ENCODE data around the gene AARS2.

AARS2 gene

GRCh38 chr6:44285552-44286284 is 27.4 kb downstream of the AARS2 start:
- DNase-seq: no peak
- intact Hi-C loops (cut with DNase I): no loop called here

GRCh38 chr6:44284867-44285266 is 28.3 kb downstream of the AARS2 start:
- intact Hi-C loops (cut with DNase I): no loop called here
- no peak for DNase-seq

- DNase-seq: peak in 2 of 42 donors; percentile 16 to 41
- intact Hi-C loops (cut with DNase I): no loop called here
These were observed 29.0 kb downstream of the AARS2 start for GRCh38 chr6:44284121-44284520.

- peak in 36 of 42 donors; percentile 30 to 89 (median 66) for DNase-seq
- intact Hi-C loops (cut with DNase I): no loop called here
These were observed 34.1 kb downstream of the AARS2 start for GRCh38 chr6:44278774-44279697.

- intact Hi-C loops (cut with DNase I): no loop called here
- DNase-seq: no peak
These were observed 34.8 kb downstream of the AARS2 start for GRCh38 chr6:44278315-44278714.

- intact Hi-C loops (cut with DNase I): no loop called here
- DNase-seq: no peak
These were observed 35.4 kb downstream of the AARS2 start for GRCh38 chr6:44277763-44278162.

- no peak for DNase-seq
- intact Hi-C loops (cut with DNase I): no loop called here
These were observed 36.2 kb downstream of the AARS2 start for GRCh38 chr6:44276667-44277640.

- DNase-seq: no peak
- intact Hi-C loops (cut with DNase I): no loop called here
These were observed 37.1 kb downstream of the AARS2 start for GRCh38 chr6:44275749-44276648.

GRCh38 chr6:44275271-44275748 is 37.8 kb downstream of the AARS2 start:
- intact Hi-C loops (cut with DNase I): no loop called here
- no peak for DNase-seq

GRCh38 chr6:44273617-44274016 is 39.5 kb downstream of the AARS2 start:
- no peak for DNase-seq
- intact Hi-C loops (cut with DNase I): no loop called here

- intact Hi-C loops (cut with DNase I): no loop called here
- DNase-seq: no peak
These were observed 40.1 kb downstream of the AARS2 start for GRCh38 chr6:44272999-44273566.

- intact Hi-C loops (cut with DNase I): no loop called here
These were observed 40.6 kb downstream of the AARS2 start for GRCh38 chr6:44272529-44272928.

GRCh38 chr6:44271914-44272313 is 41.2 kb downstream of the AARS2 start:
- no peak for DNase-seq
- intact Hi-C loops (cut with DNase I): no loop called here

More at GRCh38 chr6:44272529-44272928, 40.6 kb downstream of the AARS2 start:
- DNase-seq: no peak

- DNase-seq: peak in 2 of 42 donors; percentile 13 to 28
- intact Hi-C loops (cut with DNase I): no loop called here
These were observed 41.8 kb downstream of the AARS2 start for GRCh38 chr6:44271406-44271723.

- DNase-seq: peak in 1 of 42 donors; percentile 11
- intact Hi-C loops (cut with DNase I): no loop called here
These were observed 42.4 kb downstream of the AARS2 start for GRCh38 chr6:44270526-44271405.

GRCh38 chr6:44269921-44270525 is 43.1 kb downstream of the AARS2 start, which contains the start of gene TMEM151B:
Gene TMEM151B (plus strand): TSS chr6:44270450. CDS start chr6:44270743, 293 bp downstream.
- intact Hi-C loops (cut with DNase I): loop anchor here (5.0 kb wide), 2 partner anchors 42 to 67 kb away; partner anchors contain the start of gene AARS2
- DNase-seq: peak in 33 of 42 donors; percentile 29 to 81 (median 58)

Measured in head of caudate nucleus (tissue), 42 donors.